Suprapubic skin (tissue), 4 donors: ENCODE results near the gene HIVEP3. TPM values are rescaled to one million over a fixed set of nuclear protein-coding genes. Genes with fewer than 3 reads are reported as not detected.

Experiments
- DNase-seq, 2 donors: peaks; one replicate each; pipeline ENCODE4 v3.0.0-alpha.2; 2019; ENCODE audit warnings: low spot score in 2 of 2
- H3K27ac ChIP-seq: fragments of 200-600 bp; sonication (generic); one replicate; pipeline ENCODE4 v1.5.1; 2019
- H3K27me3 ChIP-seq: fragments of 200-600 bp; sonication (generic); one replicate; pipeline ENCODE4 v1.5.1; 2019
- H3K36me3 ChIP-seq: fragments of 200-600 bp; sonication (generic); one replicate; pipeline ENCODE4 v1.5.1; 2019
- H3K4me1 ChIP-seq: fragments of 200-600 bp; sonication (generic); one replicate; pipeline ENCODE4 v1.5.1; 2019
- H3K4me3 ChIP-seq: fragments of 200-600 bp; sonication (generic); one replicate; pipeline ENCODE4 v1.5.1; 2019; ENCODE audit warnings: mild to moderate bottlenecking
- H3K9me3 ChIP-seq: fragments of 200-600 bp; sonication (generic); one replicate; pipeline ENCODE4 v1.5.1; 2019
- EP300 ChIP-seq: sonication (generic); formaldehyde crosslinking; IDR thresholded peaks from one replicate; pipeline ENCODE4 v1.6.1; 2017; ENCODE audit warnings: antibody characterized with exemption
- POLR2A ChIP-seq, 2 donors: fragments of 450-650 bp; IDR thresholded peaks; one replicate each; pipeline ENCODE4 v1.6.1; 2017; ENCODE audit warnings: antibody characterized with exemption in 2 of 2, mild to moderate bottlenecking in 2 of 2, moderate library complexity in 2 of 2
- POLR2AphosphoS5 ChIP-seq, 3 donors: sonication (generic); formaldehyde crosslinking; IDR thresholded peaks; one replicate each; pipeline ENCODE4 v1.6.1; 2017; ENCODE audit warnings: antibody characterized with exemption in 3 of 3
- WGBS: methylation state at CpG from one replicate; pipeline ENCODE4 v1.1.5; 2018; 5-methylcytosine and 5-hydroxymethylcytosine counted together
- total RNA-seq, 4 donors: library from RNA; depleted of rRNA; stranded (reverse); fragments of >200 nt; gene quantifications; one replicate each; pipeline ENCODE4 v1.1.0, GENCODE V29; 2016
- TF ChIP-seq, protein P1 (sequence below), 2 donors: fragments of 200-600 bp in 1 of 2; fragments of 450-650 bp in 1 of 2; sonication (generic) in 1 of 2; IDR thresholded peaks; one replicate each; pipeline ENCODE4 v1.5.1; 2016 to 2019; ENCODE audit warnings: antibody characterized with exemption in 2 of 2, mild to moderate bottlenecking in 1 of 2, moderate library complexity in 1 of 2

Gene HIVEP3
- total RNA-seq, 4 donors from 2014 or later = 11.3 to 23.9 (median 18.3) TPM

DNA sequence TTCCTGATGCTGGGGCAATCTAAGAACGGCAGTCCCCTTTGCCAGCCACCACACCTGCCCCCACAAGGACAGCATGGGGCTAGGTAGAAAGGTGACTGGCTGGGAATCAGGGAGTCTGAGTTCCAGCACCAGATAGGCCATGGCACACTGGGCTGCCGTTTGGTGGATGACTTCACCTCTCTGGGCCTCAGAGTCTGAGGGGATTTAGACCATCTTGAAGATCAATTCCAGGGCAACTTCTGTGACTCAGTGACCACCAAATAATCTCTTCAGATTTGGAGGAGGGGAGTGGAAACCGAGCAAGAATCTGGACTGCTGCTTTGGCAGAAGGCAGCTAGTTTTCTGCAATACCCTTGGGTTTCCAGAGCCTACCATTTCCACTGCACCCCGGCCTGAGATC lies 342.1 kb downstream of the HIVEP3 start:
- Histone ChIP-seq H3K4me1 (peaks cover 4% of the 10 kb centered on the region), H3K9me3 (no peaks in the 10 kb centered on the region), H3K27ac (no peak overlapping the region), H3K4me3 (no peak overlapping the region), H3K27me3 (no peaks in the 10 kb centered on the region), H3K36me3 (peaks cover 8% of the 10 kb centered on the region)
- TF ChIP-seq, protein P1, sequence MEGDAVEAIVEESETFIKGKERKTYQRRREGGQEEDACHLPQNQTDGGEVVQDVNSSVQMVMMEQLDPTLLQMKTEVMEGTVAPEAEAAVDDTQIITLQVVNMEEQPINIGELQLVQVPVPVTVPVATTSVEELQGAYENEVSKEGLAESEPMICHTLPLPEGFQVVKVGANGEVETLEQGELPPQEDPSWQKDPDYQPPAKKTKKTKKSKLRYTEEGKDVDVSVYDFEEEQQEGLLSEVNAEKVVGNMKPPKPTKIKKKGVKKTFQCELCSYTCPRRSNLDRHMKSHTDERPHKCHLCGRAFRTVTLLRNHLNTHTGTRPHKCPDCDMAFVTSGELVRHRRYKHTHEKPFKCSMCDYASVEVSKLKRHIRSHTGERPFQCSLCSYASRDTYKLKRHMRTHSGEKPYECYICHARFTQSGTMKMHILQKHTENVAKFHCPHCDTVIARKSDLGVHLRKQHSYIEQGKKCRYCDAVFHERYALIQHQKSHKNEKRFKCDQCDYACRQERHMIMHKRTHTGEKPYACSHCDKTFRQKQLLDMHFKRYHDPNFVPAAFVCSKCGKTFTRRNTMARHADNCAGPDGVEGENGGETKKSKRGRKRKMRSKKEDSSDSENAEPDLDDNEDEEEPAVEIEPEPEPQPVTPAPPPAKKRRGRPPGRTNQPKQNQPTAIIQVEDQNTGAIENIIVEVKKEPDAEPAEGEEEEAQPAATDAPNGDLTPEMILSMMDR (IDR thresholded peaks at IDR 0.05) = no peak
- TF ChIP-seq EP300 = no peak
- no peak for TF ChIP-seq POLR2AphosphoS5 (IDR thresholded peaks at IDR 0.05)
- DNase-seq = no peak
- WGBS = 67% methylated on average over 3 of the region's 4 CpGs

DNA sequence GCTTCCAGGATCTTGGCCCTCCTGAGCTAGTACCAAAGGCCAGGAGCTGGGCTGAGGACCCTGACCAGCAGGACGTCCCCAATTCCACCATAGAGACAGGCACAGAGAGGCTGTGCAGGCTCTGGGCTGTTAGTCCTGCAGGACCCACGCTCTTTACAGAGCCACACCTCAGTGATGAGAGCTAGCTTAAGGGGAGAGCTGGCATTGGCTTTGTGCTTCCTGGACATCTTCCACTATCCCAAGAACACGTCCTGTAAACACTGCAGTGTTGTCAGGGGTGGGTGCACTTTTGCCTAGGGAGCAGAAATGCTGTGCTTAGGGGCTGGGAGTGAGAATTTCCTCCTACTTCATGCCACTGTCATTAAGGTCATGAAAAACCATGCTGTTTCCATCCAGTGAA lies 342.5 kb downstream of the HIVEP3 start:
- no peak for DNase-seq
- TF ChIP-seq POLR2A (IDR thresholded peaks at IDR 0.05) (no peak), EP300 (no peak), POLR2AphosphoS5 (IDR thresholded peaks at IDR 0.05) (no peak)
- Histone ChIP-seq H3K4me3 (no peak overlapping the region), H3K36me3 (peaks cover 8% of the 10 kb centered on the region), H3K4me1 (peaks cover 4% of the 10 kb centered on the region), H3K9me3 (no peaks in the 10 kb centered on the region), H3K27ac (no peak overlapping the region), H3K27me3 (no peaks in the 10 kb centered on the region)
- WGBS = 41% methylated on average over 2 of the region's 3 CpGs

DNA sequence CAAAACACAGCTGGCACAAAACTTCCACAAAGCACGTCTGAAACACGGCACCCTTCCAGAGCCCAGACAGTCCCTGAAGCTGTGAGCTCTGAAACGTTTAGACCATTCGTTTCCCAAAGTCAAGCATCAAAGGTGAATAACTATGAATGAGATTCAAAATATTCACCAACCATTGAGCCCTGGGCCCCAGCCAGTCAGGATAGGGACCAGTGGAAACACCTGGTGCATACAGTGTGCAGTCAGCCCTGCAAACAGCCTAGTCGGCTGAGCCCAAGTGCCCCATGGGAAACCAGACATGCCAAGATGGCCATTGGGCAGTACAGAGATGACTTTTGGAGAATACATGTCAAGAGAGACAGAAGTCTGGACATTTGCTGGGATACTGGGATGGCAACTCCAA lies 343.9 kb downstream of the HIVEP3 start:
- Histone ChIP-seq H3K9me3 (no peaks in the 10 kb centered on the region), H3K36me3 (peaks cover 1% of the 10 kb centered on the region), H3K27ac (no peak overlapping the region), H3K4me1 (peaks cover 4% of the 10 kb centered on the region), H3K4me3 (no peak overlapping the region), H3K27me3 (no peaks in the 10 kb centered on the region)
- 53% methylated on average over 5 of the region's 5 CpGs for whole genome bisulfite sequencing
- TF ChIP-seq POLR2A (IDR thresholded peaks at IDR 0.05) = no peak
- TF ChIP-seq, protein P1 (IDR thresholded peaks at IDR 0.05) = no peak
- no peak for TF ChIP-seq POLR2AphosphoS5 (IDR thresholded peaks at IDR 0.05)
- TF ChIP-seq EP300 = no peak
- peak in 1 of 2 donors; percentile 30 for DNase-seq

DNA sequence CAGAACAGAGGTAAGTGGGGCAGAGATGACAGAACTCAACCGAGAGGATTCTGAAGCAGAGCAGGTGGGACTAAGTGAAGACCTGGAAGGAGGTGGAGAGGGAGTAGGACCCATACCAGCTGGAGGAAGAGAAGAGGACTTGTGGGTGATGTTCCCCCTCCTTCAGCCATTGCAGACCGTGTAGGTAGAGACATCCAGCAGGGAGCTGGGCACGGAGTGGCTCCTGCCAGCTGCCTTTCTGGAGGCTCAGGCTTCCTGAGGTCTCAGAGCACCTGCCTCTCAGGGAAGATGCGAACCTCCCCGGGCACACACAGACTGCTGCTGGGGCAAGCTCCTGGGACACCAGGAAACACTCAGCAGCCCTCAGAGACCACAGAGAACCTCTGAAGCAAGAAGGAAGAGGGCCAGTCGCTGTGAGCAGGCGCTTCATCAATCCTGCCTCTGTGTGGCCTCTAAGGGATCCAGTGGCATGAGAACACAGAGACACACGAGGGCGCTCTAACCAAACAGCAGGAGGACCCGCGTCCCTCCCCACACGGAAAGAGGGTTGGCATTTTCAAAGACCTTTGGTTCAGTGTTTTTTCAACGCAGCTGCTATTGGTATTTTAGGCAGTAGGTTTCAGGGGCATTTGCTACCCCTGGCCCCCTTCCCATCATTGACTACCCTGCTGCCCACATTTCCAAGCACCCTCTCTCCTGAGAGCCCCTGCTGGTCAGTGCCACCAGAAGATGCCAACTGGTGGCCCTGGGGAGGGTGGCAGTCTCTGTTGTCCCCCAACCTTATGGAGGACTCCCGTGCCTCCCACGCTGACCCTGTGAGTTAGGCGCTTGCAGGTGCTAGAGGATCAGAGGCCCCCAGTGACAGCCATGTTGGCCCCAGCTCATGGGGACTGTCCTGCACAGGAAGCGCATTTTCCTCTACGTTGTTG lies 344.7 kb downstream of the HIVEP3 start:
- Histone ChIP-seq H3K36me3 (no peaks in the 10 kb centered on the region), H3K4me1 (peaks cover 4% of the 10 kb centered on the region), H3K27ac (no peak overlapping the region), H3K27me3 (no peaks in the 10 kb centered on the region), H3K4me3 (no peak overlapping the region), H3K9me3 (no peaks in the 10 kb centered on the region)
- no peak for TF ChIP-seq POLR2AphosphoS5 (IDR thresholded peaks at IDR 0.05)
- TF ChIP-seq, protein P1 (IDR thresholded peaks at IDR 0.05) = peak; percentile 62 to 87
- 42% methylated on average over 14 of the region's 18 CpGs for WGBS
- peak; percentile 77 to 88 for DNase-seq

DNA sequence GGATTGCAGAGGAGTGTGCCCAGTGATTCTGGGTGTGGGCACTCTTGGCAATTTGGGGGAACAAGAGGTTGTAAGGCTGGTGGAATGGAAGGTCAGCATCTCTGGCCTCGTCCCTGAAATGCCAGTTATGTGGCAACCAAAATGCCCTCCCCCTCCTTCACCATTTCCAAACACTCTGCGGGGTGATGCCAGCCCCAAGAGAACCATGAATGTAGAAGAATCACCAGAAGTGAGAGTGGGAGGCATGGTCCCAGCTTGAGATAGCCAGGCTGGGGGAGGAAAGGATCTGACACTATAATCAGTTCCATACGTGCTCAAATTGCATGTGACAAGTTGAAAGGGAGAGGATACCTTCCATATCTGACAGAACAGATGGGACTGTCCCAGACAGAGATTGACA lies 345.5 kb downstream of the HIVEP3 start:
- Histone ChIP-seq H3K36me3 (no peaks in the 10 kb centered on the region), H3K27ac (no peak overlapping the region), H3K27me3 (no peaks in the 10 kb centered on the region), H3K4me1 (peaks cover 4% of the 10 kb centered on the region), H3K4me3 (no peak overlapping the region), H3K9me3 (no peaks in the 10 kb centered on the region)
- WGBS = 84% methylated on average over 3 of the region's 3 CpGs
- no peak for DNase-seq
- no peak for TF ChIP-seq EP300
- no peak for TF ChIP-seq POLR2AphosphoS5 (IDR thresholded peaks at IDR 0.05)
- no peak for TF ChIP-seq POLR2A (IDR thresholded peaks at IDR 0.05)
- TF ChIP-seq, protein P1 (IDR thresholded peaks at IDR 0.05) = no peak
